Measurements from ENCODE around the gene LRRC3C. TPM values are rescaled to one million over a fixed set of nuclear protein-coding genes. Genes with fewer than 3 reads are reported as not detected.

LRRC3C gene
- polyA plus RNA-seq, 3 donors, result not detected

DNA sequence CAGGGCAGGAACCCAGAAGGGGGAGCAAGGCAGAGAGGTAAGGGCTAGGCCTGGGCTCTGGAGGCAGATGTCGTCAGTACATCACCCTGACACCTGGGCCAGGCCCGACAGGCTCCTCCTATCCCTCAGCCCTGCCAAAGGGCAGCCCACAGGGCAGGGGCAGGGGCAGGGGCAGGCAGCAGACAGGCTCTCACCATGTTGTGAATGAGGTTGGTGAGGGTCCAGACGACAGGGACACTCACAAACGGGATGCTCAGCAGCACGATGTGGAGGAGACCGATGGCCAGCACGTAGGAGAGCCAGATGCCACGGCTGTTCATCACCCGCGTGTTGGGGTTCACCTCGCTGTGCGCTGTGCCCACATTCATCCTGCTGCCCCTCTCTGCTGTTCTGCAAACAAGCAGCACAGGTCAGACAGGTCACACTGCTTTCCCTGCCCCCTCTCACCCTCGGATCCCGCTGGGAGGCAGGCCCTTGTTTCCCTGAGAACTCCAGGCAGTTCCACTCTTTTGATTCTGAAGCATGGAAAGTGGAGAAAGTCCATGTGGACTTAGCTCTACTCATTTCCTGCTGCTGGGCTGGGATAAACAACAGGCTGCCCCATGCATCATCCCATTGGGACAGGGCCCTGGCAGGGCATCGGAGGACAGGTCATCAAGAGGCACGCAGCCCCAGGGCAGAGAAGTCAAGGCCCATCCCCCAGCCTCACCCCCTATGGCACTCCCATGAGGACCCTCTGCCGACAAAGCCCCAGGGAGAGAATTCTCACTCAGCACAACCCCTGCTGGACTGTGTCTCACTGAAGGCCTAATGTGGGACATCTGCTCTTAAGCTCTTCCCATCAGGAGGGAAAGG, 3.5 kb upstream of the LRRC3C start:
- DNase-seq (ENCODE audit: low read depth in 3 of 3, low spot score in 2 of 3), result no peak

DNA sequence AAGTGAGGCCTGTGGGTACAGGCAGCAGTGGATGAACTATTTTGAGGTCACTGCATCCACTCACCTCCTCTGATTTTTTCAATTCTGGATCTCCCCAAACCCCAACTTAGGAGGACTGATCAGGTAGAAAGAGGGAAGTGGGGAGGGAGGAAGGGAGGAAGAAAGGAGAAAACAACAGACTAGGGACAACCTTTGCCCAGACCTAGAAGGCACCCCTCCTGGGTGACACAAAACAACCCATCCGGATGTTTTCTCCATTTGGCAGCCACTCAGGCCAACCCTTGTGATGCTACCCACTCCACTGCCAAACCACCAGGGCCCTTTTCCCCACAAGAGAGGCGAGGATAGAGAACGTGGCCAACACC, 2.9 kb upstream of the LRRC3C start:
- DNase-seq (ENCODE audit: low read depth in 3 of 3, low spot score in 2 of 3), result no peak

DNA sequence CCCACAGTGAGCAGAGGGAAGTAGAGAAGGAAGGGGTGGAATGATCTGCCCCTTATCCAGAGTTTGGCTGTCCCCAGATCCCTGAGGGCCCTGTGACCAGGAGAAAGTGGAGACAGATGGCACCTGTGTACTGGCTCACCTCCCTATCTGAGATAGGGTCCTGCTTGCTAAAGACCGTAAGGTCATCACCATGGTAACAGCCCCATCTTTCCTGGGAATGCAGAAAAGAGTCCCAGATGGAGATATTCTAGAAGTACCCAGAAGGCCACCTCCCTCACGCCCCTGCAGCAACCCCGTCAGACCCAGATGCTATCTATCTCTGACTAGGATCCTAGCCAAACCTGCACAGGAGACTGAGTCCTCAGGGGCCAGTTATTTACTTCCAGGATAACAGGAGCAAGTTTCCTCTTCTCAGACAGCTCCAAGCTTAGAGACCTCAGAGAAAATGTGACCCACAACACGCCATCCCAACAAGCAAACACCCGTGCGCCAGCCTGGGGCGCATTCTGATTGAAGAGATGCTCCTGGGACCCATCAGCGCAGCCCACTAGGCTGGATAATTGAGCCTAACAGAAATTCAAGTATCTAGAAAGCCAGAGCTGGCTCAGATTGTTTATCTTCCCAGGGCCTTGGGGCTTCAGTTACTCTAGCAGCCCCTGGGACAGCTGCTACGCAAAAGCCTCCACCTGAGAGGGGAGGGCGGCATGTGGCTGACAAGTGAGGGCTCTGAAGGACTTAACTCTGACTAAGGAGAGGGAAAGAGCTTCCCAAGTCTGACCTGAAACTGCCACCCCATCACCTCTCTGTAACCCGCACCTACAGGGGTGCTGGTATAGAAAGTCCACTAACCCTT, 2.0 kb upstream of the LRRC3C start:
- DNase-seq (ENCODE audit: low read depth in 3 of 3, low spot score in 2 of 3), result no peak

DNA sequence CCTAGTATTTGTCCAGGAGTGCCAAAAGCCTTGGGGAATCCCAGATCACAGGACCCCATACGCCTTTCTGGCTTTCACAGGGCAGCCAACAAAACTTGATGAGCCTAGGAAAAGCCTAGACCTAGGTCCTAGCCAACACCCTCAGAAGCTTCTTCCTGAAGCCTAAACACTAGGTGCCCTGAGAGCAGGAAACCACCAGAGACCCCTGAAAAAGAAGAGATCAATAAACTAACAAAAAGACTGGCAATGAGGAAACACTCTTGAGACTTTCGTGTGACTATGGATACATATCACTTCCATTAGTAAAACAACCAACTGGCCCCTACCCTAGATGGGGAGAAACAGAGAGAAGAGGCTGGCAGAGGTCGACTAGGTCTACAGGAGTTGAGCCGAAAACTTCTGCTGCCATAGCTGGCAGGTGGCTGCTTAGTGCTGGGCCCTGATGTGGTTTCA, 1.4 kb upstream of the LRRC3C start:
- no peak for DNase-seq (ENCODE audit: low read depth in 3 of 3, low spot score in 2 of 3)

DNA sequence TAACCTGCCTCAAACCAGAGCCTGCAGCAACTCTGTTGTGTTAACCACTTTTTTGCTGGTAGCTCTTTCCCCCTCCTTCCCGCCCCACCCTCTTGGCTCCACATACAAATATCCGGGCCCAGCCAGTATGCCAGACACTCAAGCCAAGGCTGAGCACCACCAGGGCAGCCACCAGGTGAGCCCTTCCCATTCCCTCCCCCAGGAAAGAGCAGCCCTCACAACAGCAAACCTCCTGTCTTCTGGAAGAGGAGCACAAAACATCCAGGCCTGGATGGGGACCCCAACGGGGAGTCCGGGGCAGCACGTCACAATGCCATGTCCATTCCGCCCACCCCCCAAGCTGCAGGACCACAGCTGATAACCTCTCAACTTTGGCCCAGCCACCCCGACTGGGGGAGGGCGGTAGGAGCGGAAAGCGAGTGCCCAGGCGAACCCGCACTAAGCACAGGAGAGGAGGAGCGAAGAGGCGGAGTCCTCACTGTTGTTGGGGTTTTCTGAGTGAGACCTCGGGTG, 888 bp upstream of the LRRC3C start:
- no peak for DNase-seq (ENCODE audit: low read depth in 3 of 3, low spot score in 2 of 3)

DNA sequence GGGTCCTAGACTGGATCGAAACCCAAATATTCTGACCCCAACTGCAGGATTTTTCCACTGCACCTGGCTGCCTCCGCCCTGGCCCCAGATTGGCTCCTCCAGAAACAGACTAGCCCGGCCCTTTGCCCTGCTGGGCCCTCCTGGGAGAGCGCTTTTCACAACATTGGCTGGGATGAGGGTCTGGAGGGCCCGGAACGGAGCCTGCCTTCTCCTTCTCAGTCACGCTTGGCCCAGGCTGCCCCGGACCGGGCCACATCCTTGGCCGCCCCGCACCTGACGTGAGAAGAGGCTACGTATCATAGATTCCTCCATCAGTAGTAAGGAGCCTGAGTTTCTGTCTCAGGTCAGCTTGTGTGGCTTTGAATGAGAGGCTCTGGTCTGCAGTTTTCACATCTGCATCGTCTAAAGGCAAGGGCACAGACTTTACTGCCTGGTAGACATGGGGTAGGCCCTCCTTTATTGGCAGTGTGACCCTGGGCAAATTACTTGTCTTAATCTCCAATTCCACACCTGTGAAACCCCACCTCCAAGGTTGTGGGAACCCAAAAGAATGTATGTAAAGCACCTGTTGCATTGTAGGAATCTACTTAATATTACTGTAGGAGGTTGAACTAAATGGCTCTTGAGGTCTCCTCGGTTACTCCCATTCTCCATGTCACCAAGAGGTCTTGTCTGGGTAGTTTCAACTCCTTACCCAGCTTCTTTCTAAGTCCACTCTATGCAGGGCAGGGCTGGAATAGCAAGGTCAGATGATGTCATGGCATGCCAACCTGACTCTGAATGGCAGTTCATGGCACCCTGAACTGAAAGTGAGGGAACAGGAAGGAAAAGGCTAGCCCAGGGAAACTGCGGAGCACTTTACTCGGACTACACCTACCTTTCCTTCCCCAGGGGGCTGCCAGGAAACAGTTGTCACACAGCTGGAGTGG, 661 bp downstream of the LRRC3C start:
- no peak for DNase-seq (ENCODE audit: low read depth in 3 of 3, low spot score in 2 of 3)

DNA sequence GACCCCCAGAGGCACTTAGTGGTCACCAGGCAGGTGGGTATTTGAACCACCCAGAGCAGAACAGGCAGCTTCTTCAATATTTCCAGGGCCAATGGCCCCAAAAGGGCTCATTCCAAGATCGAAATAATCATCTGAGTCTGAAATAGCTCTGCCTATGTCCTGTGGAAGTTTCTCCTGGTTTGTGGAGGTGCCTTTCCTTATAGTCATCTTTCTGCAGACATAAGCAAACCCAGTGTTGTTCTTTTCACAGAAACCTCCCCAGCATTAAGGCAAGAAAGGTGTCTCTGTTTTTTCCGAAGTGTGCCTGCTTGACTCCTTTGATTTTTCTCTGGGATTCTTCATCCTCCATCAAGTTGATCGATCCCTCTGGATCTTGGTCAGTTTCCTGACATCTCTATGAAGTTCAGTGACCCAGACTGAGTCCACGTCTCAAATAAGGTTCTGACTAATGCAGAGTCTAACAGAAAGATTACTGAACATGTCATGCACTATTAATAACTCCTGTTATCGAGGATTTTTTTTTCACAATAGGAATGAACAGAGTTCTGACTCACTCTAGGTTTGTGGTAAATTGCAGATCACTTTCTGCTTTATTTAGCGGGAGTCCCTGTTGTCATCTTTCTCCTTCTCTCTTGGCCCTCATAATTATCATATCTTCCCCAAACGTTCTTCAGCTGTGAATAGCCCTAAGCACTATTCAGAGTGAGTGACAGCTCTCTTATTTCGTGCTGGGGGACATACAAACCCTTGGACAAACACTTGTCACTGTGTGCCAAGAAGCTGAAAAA, 1.5 kb downstream of the LRRC3C start:
- no peak for DNase-seq (ENCODE audit: low read depth in 3 of 3, low spot score in 2 of 3)

DNA sequence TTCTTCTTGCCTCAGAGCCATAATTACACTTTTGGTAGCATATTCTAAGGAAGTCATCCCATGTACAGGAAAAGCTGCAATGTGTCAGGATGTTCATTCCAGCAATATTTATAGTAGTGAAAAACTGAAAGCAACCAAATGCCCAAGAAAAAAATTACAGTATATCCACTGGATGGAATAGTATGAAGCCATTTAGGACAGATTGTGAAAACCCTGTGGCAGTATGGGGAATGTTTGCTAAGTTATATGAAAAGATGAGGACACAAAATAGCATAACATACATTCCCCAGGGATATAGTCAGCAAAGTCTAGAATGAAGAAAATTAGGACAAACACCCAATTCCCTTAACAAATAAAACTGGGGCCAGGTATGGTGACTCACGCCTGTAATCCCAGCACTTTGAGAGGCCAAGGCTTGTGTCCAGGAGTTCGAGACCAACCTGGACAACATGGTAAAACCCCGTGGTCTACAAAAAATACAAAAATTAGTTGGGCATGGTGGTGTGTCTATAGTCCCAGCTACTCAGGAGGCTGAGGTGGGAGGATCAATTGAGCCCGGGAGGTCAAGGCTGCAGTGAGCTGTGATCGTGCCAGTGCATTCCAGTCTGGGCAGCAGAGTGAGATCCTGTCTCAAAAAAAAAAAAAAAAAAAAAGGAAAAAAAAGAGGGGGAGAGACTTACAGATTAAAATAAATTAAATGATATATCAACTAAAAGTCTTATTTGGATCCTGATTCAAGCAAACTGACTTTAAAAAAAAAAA, 2.3 kb downstream of the LRRC3C start:
- DNase-seq (ENCODE audit: low read depth in 3 of 3, low spot score in 2 of 3), result no peak

DNA sequence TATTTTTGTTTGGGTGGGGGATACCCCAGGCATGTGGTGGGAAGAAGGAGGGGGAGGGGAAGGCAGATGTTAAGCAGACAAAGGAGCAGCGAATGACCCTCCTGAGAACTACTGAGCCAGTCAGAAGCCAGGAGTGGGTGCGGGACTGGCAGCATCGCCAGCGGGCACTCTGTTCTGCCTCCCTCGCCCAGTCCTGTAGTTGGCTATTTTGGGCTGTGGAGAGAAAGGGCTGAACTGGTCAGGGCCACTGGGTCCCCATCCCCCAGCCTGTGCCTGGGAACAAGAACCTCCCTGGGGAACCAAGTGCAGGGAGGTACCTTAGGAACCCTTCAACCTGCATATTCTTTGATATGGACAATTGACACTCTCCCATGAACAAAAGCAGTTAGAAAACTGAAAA, 6.4 kb downstream of the LRRC3C start:
- DNase-seq (ENCODE audit: low read depth in 3 of 3, low spot score in 2 of 3), result no peak

DNA sequence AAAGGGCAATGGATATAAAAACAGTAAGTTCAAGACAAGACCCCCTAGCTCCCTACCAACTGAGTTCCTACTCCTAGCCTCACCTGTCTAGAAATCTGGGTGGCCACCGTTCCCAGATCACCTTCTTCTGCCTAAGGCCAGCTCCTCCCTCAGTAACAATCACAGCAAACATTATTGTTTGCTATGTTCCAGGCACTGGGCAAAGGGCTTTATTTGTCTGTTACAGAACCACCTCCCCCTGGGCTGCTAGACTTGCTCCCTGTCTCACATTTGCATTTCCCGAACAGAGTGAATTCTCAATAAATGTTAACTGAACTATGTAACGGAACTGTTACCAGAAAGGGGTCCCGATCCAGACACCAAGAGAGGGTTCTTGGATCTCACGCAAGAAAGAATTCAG, 6.8 kb downstream of the LRRC3C start:
- no peak for DNase-seq (ENCODE audit: low read depth in 3 of 3, low spot score in 2 of 3)

DNA sequence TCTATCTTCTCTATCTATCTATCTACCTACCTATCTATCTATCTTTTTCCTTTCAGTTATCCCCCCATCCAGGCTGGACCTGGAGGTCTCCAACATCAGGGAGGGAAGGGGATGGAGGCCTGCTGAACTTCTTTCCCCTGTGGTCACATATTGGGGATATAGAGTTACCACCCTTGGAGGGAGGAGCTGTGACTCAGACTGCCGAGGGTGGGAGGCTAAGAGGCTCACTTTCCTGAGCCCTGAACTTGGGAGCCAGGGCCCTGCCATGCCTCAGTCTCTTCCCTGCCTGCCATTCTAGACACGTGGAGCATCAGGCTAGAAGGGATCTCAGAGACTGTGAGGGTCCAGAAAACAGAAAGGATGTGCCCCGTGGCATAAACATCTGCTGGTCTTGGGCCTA, 8.4 kb downstream of the LRRC3C start:
- DNase-seq (ENCODE audit: low read depth in 3 of 3, low spot score in 2 of 3), result no peak

DNA sequence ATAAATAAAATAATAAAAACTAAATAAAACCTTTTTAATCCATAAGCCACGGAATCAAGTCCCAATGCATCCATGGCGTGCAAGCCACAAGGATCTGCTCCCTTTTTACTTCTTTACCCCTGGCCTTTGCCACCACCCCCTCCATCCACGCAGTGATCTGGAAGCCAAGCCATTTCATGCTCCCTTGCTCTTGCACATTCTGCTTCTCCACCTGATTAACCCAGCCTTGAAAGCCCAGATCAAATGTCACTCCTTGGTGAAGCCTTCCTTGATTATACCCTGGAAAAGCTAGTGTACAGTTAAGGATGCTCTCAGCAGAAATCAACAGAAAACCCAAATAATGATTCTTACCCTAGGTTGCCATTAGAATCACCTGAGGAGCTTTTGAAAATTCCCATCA, 9.9 kb downstream of the LRRC3C start:
- DNase-seq (ENCODE audit: low read depth in 3 of 3, low spot score in 2 of 3), result no peak

DNA sequence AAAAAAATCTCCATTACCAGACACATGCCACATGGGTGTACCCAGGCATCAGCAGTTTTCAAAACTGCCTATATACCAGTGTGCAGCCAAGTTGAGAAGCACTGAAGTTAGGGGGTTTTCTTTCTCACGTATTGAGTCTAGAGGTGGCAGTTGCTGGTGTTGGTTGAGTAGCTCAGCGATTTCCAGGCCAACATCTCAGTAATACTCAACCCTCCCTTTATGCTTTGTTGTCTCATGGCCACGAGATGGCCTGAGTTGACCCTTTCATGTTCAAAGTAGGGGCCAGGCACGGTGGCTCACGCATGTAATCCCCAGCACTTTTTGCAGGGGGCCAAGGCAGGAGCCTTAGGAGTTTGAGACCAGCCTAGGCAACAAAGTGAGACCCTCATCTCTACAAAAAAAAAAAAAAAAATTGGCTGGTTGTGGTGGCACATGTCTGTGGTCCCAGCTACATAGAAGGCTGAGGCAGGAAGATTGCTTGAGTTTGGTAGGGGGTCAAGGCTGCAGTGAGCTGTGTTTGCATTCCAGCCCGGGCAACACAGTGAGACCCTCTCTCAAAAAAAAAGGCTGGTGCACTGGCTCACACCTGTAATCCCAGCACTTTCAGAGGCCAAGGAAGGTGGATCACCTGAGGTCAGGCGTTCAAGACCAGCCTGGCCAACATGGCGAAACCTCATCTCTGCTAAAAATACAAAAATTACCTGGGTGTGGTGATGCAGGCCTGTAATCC, 10.8 kb downstream of the LRRC3C start:
- no peak for DNase-seq (ENCODE audit: low read depth in 3 of 3, low spot score in 2 of 3)

DNA sequence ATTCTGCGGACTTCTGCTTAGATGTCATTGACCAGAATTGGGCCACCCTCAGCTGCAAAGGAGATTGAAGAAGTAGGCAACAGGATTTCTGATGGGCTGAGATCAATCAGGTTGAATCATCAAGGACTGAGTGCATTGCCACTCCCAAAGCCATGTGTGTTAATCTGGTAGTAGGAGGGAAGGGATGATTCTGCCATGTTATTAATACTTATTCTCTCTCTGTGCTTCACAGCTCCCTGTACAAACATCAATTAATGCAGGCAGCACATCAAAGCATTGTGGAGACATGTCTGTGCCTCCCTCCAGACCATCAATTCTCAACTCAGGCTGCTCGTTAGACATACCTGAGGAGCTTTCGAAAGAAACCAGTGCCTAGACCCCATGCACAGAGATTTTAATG, 11.6 kb downstream of the LRRC3C start:
- DNase-seq (ENCODE audit: low read depth in 3 of 3, low spot score in 2 of 3), result no peak

DNA sequence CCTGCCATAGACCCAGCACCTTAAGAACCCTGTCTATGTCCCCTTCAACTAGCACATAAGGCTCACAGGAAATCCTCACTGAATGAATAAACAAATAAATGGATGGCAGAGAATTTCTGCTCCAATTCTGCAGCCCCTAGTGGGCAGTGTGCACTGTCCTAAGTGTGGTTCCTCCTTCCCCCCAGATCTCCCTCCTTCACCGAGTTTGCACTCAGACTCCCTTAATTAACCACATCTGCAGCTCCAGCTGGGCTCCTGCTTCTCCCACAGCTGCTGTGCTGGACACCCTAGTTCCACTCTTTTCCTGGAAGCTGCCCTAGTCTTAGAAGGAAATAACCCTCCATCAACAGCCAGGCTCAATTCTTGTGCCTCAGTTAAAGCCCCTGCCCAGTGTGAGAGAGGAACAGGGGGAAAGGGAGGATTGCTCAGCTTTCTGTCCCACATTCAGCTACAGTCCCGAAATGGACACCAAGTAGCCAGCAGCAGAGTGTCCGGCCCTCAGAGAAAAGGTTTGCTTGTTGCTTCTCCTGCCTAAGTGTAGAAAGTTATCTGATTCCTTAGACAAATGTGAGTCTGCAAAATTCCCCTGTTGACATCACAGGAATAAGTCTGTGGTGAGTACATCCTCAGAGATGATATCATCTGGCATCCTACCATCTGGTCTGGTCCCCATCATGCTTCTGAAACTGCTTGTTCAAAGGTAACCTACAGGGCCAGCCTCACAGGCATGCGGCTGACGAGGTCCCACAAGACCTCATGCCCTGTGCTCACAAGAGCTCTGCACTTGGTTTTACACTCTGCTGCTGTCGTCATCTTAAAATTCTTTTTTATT, 12.3 kb downstream of the LRRC3C start:
- no peak for DNase-seq (ENCODE audit: low read depth in 3 of 3, low spot score in 2 of 3)

DNA sequence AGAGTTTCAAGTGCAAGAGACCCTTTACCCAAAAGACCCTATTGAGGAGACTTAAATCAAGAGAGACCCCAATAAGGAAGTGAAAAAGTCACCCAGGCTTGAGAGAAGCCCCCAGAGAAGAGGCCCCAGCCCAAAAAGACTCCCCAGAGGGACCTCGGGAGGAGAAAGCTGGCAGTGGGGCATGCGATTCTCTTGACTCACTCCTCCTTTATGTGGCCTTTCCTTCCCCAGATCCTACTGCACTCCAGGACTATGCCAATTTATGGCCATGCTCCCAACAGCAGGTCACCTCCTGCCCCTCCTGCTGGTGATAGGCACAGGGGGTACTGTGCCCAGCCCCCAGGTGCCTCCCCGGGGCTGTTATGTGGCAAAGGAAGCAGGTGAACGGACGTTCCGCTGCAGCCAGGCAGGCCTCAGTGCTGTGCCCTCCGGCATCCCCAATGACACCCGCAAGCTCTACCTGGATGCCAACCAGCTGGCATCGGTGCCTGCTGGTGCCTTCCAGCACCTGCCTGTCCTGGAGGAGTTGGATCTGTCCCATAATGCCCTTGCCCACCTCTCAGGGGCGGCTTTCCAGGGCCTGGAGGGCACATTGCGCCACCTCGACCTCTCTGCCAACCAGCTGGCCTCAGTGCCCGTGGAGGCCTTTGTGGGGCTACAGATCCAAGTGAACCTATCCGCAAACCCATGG, 16.3 kb downstream of the LRRC3C start:
- DNase-seq (ENCODE audit: low read depth in 3 of 3, low spot score in 2 of 3), result no peak

DNA sequence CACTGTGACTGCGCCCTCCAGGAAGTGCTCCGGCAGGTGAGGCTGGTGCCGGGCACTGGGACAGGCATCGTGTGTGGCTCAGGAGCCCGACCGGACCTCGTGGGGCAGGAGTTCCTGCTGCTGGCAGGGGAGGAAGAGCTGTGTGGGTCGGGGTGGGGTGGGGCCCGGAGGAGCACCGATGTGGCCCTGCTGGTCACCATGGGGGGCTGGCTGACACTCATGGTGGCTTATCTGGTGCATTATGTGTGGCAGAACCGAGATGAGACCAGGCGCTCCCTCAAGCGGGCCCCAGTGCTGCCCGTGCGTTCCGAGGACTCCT, 16.8 kb downstream of the LRRC3C start:
- DNase-seq (ENCODE audit: low read depth in 3 of 3, low spot score in 2 of 3), result no peak
